Chondrocyte (in vitro differentiated cells): ENCODE data around the gene WSB2. TPM values are rescaled to one million over a fixed set of nuclear protein-coding genes. Genes with fewer than 3 reads are reported as not detected.
A peak's percentile ranks its signal among the peaks of the same experiment; 100 is the strongest.

Experiments used
- DNase-seq: peaks from one replicate; pipeline ENCODE4 v3.0.0; 2021; ENCODE audit warnings: mixed read lengths, low spot score
- H3K27ac Mint-ChIP-seq: one replicate; pipeline ENCODE4 v1.8.0; 2021; ENCODE audit warnings: mild to moderate bottlenecking, moderate library complexity, mixed read lengths; ENCODE audit not compliant: unreplicated experiment
- H3K27me3 Mint-ChIP-seq: 2 replicates; pipeline ENCODE4 v1.8.0; 2021; ENCODE audit warnings: low read depth, mixed read lengths
- H3K36me3 Mint-ChIP-seq: 2 replicates; pipeline ENCODE4 v1.8.0; 2021; ENCODE audit warnings: low read depth, mixed read lengths
- H3K4me1 Mint-ChIP-seq: 2 replicates; pipeline ENCODE4 v1.8.0; 2021; ENCODE audit warnings: low read depth, mild to moderate bottlenecking, mixed read lengths
- H3K4me3 Mint-ChIP-seq: one replicate; pipeline ENCODE4 v1.8.0; 2021; ENCODE audit warnings: mild to moderate bottlenecking, moderate library complexity, mixed read lengths; ENCODE audit not compliant: unreplicated experiment
- H3K9me3 Mint-ChIP-seq: 2 replicates; pipeline ENCODE4 v1.8.0; 2021; ENCODE audit warnings: low read depth, mixed read lengths
- long read RNA-seq: library from polyadenylated mRNA; stranded (forward); transcript quantifications from one replicate; pipeline ENCODE4 v2.0.0, GENCODE V29; 2021
- total RNA-seq: library from RNA; stranded (reverse); gene quantifications from 3 replicates; pipeline ENCODE4 v1.2.1, GENCODE V29; 2021
- TF ChIP-seq, protein P1 (sequence below): fragments of 200-600 bp; sonication (generic); IDR thresholded peaks from 2 replicates; pipeline ENCODE4 v1.5.0; 2021; ENCODE audit warnings: antibody characterized with exemption, mild to moderate bottlenecking, moderate library complexity

The WSB2 gene
- 86.7 to 129 TPM (median 124 TPM) in 3 replicates for total RNA-seq
- long read RNA-seq, transcript WSB2-201 (9 exons, 2,646 nt) = major isoform, 452 of 500 reads
- long read RNA-seq, partial matches to known transcripts = 21 of 500 reads
- long read RNA-seq, other reads (novel, unspliced or antisense) = 19 of 500 reads

DNA sequence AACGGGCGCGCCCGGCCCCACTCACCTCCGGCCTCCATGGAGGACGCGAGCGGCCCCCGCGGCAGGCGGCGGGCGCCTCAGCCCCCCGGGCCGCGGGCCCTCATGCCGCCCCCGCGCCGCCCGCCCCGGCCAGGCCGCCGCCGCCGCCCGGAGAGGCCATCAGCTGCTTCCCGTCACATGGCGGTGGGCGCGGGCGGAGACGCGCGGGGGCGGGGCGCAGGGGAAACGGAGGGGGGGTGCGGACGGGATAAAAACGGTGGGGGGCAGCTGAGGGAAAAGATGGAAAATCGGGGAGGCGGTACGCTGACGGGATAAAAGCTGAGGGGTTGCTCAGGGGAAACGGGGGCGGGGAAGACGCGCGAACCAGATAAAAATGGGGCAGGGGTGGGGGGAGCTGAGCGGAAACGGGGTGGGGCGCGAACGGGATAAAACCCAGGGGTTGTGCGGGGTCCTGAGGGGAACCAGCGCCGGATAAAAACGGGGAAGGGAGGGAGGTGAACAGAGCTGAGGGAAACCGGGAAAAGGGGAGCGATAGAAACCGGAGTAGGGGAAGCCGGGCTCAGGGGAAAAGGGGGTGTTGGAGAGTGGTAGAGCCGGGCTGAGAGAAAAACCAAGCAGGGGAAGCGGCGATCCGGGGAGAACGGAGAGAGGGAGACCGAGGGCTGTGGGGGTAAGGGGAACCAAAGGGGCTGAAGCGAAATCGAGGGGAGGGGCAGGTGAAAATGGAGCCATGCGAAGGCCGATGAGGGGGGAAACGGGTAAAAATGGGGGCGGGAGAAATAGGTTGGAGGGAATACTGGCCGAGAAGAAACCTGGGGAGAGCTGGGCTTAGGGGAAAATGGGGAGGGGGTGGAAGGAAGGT is at the start of gene WSB2:
TSS of gene WSB2 (minus strand) at position 169 of the 862 bp plus-strand sequence. CDS start at position 38, 131 bp downstream.
- Mint-ChIP-seq H3K27ac (peak within 1 kb of the TSS; percentile 95), H3K36me3 (no peaks in the 10 kb centered on the region), H3K4me3 (peak within 1 kb of the TSS; percentile 86), H3K9me3 (no peaks in the 10 kb centered on the region), H3K4me1 (peaks cover 49% of the 10 kb centered on the region), H3K27me3 (no peaks in the 10 kb centered on the region)
- TF ChIP-seq, protein P1, sequence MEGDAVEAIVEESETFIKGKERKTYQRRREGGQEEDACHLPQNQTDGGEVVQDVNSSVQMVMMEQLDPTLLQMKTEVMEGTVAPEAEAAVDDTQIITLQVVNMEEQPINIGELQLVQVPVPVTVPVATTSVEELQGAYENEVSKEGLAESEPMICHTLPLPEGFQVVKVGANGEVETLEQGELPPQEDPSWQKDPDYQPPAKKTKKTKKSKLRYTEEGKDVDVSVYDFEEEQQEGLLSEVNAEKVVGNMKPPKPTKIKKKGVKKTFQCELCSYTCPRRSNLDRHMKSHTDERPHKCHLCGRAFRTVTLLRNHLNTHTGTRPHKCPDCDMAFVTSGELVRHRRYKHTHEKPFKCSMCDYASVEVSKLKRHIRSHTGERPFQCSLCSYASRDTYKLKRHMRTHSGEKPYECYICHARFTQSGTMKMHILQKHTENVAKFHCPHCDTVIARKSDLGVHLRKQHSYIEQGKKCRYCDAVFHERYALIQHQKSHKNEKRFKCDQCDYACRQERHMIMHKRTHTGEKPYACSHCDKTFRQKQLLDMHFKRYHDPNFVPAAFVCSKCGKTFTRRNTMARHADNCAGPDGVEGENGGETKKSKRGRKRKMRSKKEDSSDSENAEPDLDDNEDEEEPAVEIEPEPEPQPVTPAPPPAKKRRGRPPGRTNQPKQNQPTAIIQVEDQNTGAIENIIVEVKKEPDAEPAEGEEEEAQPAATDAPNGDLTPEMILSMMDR = no peak
- DNase-seq = no peak

DNA sequence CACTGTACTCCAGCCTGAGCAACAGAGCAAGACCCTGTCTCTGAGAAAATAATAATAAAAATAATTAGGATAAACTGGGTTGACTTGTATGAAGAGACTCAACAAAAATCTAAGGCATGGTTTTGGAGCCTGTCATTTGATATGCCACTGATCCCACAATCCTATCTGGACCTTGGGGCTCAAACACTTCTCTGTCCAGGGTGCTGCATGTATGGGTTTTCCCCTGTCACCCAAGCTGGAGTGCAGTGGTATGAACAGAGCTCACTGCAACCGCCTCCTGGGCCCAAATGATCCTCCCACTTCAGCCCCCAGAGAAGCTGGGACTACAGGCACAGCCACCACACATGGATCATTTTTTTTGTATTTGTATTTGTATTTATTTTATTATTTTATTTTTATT is 48.1 kb upstream of the WSB2 start:
- H3K4me3 Mint-ChIP-seq = no peak overlapping the region
- TF ChIP-seq, protein P1 = no peak
- DNase-seq = no peak
- no peaks in the 10 kb centered on the region for H3K36me3 Mint-ChIP-seq
- H3K4me1 Mint-ChIP-seq = peaks cover 4% of the 10 kb centered on the region
- H3K27ac Mint-ChIP-seq = no peak overlapping the region
- no peaks in the 10 kb centered on the region for H3K27me3 Mint-ChIP-seq
- H3K9me3 Mint-ChIP-seq = no peaks in the 10 kb centered on the region

DNA sequence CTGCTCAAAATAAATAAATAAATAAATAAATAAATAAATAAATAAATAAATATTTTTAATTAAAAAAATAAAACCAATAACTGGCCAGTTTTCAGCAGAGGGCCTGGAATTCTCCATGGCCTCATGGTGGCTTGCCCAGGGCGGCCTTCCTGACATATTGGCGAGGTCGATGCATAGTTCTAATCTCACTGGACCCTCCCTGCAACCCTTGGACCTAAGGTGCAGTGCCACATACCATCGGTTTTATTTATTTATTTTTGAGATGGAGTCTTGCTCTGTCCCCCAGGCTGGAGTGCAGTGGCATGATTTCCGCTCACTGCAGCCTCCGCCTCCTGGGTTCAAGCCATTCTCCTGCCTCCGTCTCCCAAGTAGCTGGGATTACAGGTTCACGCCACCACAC is 46.7 kb upstream of the WSB2 start:
- TF ChIP-seq, protein P1 = no peak
- Mint-ChIP-seq H3K9me3 (no peaks in the 10 kb centered on the region), H3K36me3 (no peaks in the 10 kb centered on the region), H3K27me3 (no peaks in the 10 kb centered on the region), H3K4me1 (peaks cover 9% of the 10 kb centered on the region), H3K27ac (no peak overlapping the region), H3K4me3 (no peak overlapping the region)
- no peak for DNase-seq

DNA sequence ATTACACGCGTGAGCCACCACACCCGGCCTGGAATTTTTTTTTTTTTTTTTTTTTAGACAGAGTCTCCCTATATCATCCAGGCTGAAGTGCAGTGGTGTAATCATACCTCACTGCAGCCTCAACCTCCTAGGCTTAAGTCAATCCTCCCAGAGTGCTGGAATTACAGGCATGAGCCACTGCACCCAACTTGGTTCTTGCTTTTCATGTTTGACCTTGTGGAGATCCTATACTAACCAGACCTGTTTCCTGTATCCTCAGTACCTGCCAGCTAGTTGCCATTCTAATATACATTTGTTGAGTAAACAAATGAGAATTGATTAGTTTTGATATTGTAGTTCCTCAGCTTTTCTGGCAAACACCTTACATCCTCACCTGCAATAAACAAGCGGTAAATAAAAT is 46.0 kb upstream of the WSB2 start:
- Mint-ChIP-seq H3K4me1 (peaks cover 10% of the 10 kb centered on the region), H3K27ac (no peak overlapping the region)

More for the DNA sequence above, 46.0 kb upstream of the WSB2 start:
- H3K27me3 Mint-ChIP-seq = no peaks in the 10 kb centered on the region
- no peaks in the 10 kb centered on the region for H3K9me3 Mint-ChIP-seq
- H3K36me3 Mint-ChIP-seq = no peaks in the 10 kb centered on the region
- DNase-seq = no peak
- H3K4me3 Mint-ChIP-seq = no peak overlapping the region
- TF ChIP-seq, protein P1 = no peak
